ENCODE measurements around the gene SPG7. TPM values are rescaled to one million over a fixed set of nuclear protein-coding genes. Genes with fewer than 3 reads are reported as not detected.

Gene SPG7
- total RNA-seq, 4 donors from 2014 or later = 83.3 to 152 (median 105) TPM

DNA sequence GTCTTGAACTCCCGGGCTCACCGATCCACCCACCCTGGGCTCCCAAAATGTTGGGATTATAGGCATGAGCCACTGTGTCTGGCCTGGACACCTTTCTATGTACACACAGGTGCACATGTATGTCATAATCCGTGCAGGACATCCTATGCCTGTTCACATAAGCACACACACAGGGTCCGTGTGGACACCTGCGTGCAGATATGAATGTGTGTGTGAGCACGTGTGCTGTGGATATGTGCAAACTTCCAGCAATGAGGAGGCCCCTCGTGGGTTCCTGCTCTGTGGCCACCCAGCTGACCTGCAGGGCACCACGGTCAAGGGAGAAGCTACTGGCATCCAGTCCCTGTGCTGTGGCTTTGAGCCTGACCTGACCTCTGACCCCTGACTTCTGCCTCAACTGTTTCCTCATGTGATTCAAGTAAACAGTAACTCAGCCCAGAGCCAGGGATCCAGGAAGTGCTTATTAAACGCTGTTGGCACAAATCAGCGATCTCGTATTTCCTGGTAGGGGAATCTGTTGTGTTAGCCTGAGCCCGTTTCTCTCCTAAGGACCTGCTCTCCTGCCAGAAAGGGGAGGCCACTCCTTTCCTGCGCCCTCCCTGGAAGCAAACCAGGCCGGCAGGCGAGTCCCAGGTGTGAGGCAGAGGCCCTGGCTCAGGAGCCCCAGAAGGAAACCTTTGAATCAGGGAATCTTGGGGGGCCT lies 73.8 kb downstream of the SPG7 start:
- TF ChIP-seq, protein P1, sequence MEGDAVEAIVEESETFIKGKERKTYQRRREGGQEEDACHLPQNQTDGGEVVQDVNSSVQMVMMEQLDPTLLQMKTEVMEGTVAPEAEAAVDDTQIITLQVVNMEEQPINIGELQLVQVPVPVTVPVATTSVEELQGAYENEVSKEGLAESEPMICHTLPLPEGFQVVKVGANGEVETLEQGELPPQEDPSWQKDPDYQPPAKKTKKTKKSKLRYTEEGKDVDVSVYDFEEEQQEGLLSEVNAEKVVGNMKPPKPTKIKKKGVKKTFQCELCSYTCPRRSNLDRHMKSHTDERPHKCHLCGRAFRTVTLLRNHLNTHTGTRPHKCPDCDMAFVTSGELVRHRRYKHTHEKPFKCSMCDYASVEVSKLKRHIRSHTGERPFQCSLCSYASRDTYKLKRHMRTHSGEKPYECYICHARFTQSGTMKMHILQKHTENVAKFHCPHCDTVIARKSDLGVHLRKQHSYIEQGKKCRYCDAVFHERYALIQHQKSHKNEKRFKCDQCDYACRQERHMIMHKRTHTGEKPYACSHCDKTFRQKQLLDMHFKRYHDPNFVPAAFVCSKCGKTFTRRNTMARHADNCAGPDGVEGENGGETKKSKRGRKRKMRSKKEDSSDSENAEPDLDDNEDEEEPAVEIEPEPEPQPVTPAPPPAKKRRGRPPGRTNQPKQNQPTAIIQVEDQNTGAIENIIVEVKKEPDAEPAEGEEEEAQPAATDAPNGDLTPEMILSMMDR (IDR thresholded peaks at IDR 0.05; ENCODE audit: low read depth) = no peak

DNA sequence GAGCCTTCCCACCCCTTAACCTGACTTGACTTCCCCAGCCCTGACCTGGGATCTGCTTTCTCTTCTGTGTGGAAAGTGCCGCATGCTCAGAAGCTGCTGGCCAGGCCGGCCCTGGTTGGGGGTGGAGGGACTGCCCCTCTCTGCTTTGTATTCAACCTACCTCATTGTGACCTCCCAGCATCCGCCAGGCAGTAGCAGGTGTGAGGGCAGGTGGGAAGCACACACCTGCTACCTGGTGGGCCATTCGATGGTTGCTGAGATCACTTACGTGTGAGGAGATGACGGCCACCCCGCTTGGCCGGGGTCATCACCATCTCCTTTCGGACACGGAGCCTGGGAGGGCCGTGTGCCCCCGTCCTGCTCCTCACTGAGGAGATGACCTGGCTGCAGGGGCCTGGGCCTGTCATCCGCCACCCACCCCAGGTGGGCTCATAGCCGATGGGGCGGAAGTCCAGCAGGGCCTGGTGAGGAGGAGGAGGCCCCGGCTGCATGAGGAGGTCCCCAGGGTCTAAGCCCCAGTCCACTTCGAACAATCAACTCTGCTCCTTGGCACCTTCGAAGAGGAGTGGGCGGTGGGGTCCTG lies 74.5 kb downstream of the SPG7 start:
- TF ChIP-seq, protein P1 (IDR thresholded peaks at IDR 0.05; ENCODE audit: low read depth) = no peak

DNA sequence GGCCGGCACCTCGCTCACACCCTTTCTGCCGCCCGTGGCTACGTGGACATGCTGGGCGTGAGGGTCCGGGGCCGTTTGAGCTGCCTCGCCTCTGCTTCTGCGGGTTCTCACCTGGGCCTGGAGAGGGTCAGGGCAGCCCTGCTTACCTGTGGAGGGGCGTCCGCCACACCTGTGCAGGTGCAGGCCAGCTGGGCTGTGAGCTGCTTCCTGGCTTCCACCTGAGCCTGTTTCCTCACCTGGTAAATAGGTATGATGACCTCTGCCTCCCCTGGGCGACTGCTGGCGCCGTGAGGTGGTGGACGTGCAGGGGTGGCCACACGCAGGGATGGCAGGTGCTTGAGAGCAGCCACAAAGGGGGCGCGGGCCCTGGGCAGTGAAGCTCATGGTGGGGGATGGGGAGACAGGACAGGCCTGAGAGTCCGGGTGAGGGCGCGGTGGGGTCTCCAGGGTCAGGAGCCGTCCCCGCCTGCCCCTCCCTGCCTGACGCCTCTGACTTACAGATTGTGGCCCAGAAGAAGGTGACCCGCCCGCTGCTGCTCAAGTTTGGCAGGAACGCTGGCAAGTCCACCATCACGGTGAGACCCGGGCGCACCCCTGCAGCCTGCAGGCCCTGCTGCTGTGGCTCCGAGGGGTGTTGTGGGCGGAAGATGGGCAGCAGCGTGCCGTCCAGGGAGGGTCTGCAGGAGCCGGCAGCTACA lies 75.1 kb downstream of the SPG7 start:
- TF ChIP-seq, protein P1 (IDR thresholded peaks at IDR 0.05; ENCODE audit: low read depth) = no peak

DNA sequence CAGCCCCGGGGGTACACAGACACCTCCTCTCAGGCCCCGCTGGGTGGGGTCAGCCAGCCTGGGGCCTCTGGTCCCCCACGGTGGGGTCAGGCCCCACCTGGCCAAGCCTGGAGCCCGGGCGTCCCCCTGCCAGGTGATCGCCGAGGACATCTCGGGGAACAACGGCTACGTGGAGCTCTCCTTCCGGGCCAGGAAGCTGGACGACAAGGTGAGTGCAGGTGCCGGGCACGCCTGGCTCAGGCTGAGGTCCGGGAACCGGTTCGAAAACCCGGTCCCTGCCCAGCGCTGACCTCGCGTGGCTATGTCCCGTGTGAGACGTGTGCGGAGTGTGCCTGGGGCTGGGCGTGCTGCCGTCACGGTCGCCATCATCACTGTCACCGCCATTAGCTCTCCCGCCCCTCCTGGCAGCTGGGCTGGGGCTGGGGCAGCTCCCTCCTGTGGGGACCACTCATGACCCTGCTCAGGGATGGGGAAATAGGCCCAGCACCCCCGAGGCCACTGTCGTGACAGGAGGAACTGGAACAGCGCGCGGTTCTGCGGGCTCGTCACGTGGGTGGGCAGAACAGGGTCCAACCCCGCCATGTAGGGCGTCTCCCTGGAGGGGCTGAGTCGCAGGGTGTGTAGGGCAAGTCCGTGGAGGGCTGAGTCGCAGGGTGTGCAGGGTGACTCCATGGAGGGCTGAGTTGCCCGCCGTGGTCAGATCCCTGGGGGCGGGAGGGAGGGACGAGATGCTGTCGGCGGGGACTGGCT lies 75.9 kb downstream of the SPG7 start:
- TF ChIP-seq, protein P1 (IDR thresholded peaks at IDR 0.05; ENCODE audit: low read depth) = no peak

DNA sequence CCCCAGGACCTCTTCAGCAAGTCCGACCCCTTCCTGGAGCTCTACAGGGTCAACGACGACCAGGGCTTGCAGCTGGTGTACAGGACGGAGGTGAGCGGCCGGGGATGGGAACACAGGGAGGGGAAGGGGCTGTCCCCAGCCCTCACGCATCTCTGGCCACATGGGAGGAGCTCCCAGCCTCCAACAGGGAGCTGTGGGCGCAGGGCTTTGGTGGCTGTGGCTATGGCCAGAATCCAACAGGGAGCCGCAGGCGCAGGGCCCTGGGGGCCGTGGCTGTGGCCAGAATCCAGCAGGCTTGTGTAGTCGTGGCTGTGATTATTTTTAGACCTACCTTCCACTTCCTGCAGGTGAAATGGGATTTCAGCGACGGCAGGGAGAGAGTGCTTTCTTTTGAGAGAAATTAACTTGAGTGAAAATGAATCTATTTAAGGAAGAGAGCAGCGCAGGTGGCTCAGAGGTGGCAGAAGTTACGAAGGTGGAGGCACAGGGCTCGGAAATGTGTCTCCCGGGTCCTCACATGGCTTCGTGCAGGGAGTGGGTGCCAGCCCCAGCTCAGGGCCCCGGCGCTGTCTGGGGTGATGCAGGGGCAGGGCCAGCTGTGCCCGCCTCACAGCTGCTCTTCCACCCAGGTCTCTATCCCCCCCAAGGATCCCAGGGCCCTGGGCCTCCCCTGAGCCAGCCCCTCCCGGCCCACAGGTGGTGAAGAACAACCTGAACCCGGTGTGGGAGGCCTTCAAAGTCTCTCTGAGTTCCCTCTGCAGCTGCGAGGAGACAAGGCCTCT lies 76.8 kb downstream of the SPG7 start:
- TF ChIP-seq, protein P1 (IDR thresholded peaks at IDR 0.05; ENCODE audit: low read depth) = no peak

DNA sequence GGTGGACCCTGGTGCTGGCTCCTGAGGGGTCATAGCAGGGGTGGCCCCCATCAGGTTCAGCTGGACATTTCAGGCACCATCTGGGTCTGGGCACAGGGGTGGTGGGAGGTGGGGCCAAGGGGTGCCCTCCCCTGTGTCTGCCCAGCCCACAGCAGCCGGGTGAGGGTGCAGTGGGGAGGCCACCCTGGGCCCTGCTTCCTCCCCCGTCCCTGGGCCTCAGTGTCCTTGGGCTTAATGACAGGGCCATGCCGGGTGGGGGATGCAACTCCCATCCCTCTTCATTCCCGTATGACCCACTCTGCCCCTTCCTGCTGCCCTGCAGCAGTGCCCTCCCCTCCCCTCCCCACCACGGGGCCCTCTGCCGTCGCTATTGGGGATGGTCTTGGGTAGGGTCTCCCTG lies 78.0 kb downstream of the SPG7 start:
- TF ChIP-seq, protein P1 (IDR thresholded peaks at IDR 0.05; ENCODE audit: low read depth) = no peak

Data from subcutaneous adipose tissue (tissue), 4 donors.